Measurements from ENCODE around the gene WFDC2. TPM values are rescaled to one million over a fixed set of nuclear protein-coding genes. Genes with fewer than 3 reads are reported as not detected.

Gene WFDC2
- total and polyA plus RNA-seq, 2 donors (not counting 3 experiments of a cell fraction or from before 2014, with no cell fraction given), result not detected

DNA sequence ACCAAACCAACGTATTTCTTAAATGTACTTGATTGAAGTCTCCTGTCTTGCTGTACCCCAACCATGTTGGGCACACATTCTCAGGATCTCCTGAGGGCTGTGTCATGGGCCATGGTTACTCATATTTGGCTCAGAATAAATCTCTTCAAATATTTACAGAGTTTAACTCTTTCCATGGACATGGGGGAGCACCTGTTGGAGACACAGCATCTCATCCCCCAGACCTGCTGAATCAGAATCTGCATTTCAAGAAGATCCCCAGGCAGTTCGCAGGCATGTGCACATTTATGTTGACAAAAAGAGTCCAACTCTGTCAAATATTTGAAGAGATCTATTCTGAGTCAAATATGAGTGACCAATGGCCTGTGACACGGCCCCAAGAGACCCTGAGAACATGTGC, 29.1 kb upstream of the WFDC2 start:
- Histone ChIP-seq H3K27me3 (ENCODE audit: control insufficient read depth in 2 of 2, insufficient read depth in 2 of 2, low read length in 2 of 2) (peaks cover 5 to 6% of the 10 kb centered on the region in 2 experiments), H3K4me1 (ENCODE audit: control insufficient read depth, extremely low read depth, insufficient read depth, low read length) (peaks cover 3% of the 10 kb centered on the region), H3K4me2 (ENCODE audit: insufficient read depth, low read length) (no peak overlapping the region), H3K4me3 (replicated peaks in 1 of 3; ENCODE audit: insufficient read depth in 1 of 3, low read depth in 1 of 3, low read length in 3 of 3) (no peak overlapping the region), H4K20me1 (replicated peaks; ENCODE audit: control insufficient read depth, extremely low read depth, insufficient read depth, low read length) (no peaks in the 10 kb centered on the region), H2AFZ (ENCODE audit: low read depth, low read length) (no peak overlapping the region), H3K9me1 (replicated peaks; ENCODE audit: control insufficient read depth, extremely low read depth, insufficient read depth, low read length) (no peaks in the 10 kb centered on the region), H3K27ac (ENCODE audit: insufficient read depth, low read depth, low read length) (no peak overlapping the region), H3K9ac (replicated peaks; ENCODE audit: extremely low read depth, insufficient read depth, low read length) (no peak overlapping the region), H3K9me3 (replicated peaks; ENCODE audit: control insufficient read depth, insufficient read depth, low read length) (no peaks in the 10 kb centered on the region), H3K79me2 (ENCODE audit: control insufficient read depth, insufficient read depth, low read length) (no peaks in the 10 kb centered on the region), H3K36me3 (ENCODE audit: control insufficient read depth in 2 of 2, extremely low read depth in 1 of 2, insufficient read depth in 2 of 2, low read length in 2 of 2) (no peaks in the 10 kb centered on the region)
- intact Hi-C loops (cut with micrococcal nuclease), result no loop called here
- FAIRE-seq (no peak), DNase-seq (ENCODE audit: low read depth, low spot score) (no peak)
- ChIA-PET POLR2A (no interaction called here), CTCF (interaction anchor here (0.6 to 12.5 kb wide), 5 partner anchors 10 to 129 kb away, joined by 3 to 416 read pairs (median 7); partner anchors contain the start of gene SYS1)
- dilution Hi-C loops (cut with MboI; ENCODE audit: extremely low pct_ligation_motif_present, low sequenced_read_pairs), result no loop called here
- TF ChIP-seq POLR2A (IDR thresholded peaks at IDR 0.05; ENCODE audit: low read depth, low read length), result no peak
- TF ChIP-seq MAX (IDR thresholded peaks at IDR 0.05; ENCODE audit: insufficient read depth, insufficient read length), result no peak
- TF ChIP-seq GATA2 (IDR thresholded peaks at IDR 0.05; ENCODE audit: insufficient read depth, insufficient read length, low read depth, low read length), result no peak
- TF ChIP-seq MYC (IDR thresholded peaks at IDR 0.05; ENCODE audit: low read depth, low read length), result no peak
- TF ChIP-seq POLR2AphosphoS5 (IDR thresholded peaks at IDR 0.05; ENCODE audit: insufficient read depth, low read depth, low read length), result no peak
- TF ChIP-seq CTCF (IDR thresholded peaks at IDR 0.05; ENCODE audit: extremely low read depth in 1 of 2, insufficient read depth in 1 of 2, low read depth in 1 of 2, low read length in 2 of 2), result no peak
- no peak for TF ChIP-seq EZH2 (IDR thresholded peaks at IDR 0.05; ENCODE audit: borderline replicate concordance, low read depth, low read length, severe bottlenecking)
- BruUV-seq (replicated peaks), result no TSS peak

All from endothelial cell of umbilical vein (primary cell).